DOHH2 (cell line): Measurements from ENCODE around the gene AHCYL1.

Experiments used
- H3F3A ChIP-seq: fragments of 200-600 bp; sonication (generic), shearing (Covaris generic); 2 replicates; pipeline ENCODE4 v1.6.0; 2016; ENCODE audit warnings: antibody characterized with exemption, mild to moderate bottlenecking; ENCODE audit not compliant: control insufficient read depth, insufficient read depth
- H3K27ac ChIP-seq: fragments of 200-600 bp; sonication (generic); 2 replicates; pipeline ENCODE4 v1.5.1; 2014; ENCODE audit warnings: low read depth, mild to moderate bottlenecking, low read length, moderate library complexity
- H3K27me3 ChIP-seq: fragments of 200-600 bp; sonication (generic); 2 replicates; pipeline ENCODE4 v1.6.1; 2014; ENCODE audit warnings: mild to moderate bottlenecking, low read length, mixed read lengths; ENCODE audit not compliant: control insufficient read depth
- H3K36me3 ChIP-seq: fragments of 200-600 bp; sonication (generic); 2 replicates; pipeline ENCODE4 v1.6.1; 2014; ENCODE audit warnings: mild to moderate bottlenecking, low read length, moderate library complexity, mixed read lengths; ENCODE audit not compliant: control insufficient read depth
- H3K4me1 ChIP-seq: fragments of 200-600 bp; sonication (generic); 2 replicates; pipeline ENCODE4 v1.6.1; 2014; ENCODE audit warnings: mild to moderate bottlenecking, low read length, mixed read lengths; ENCODE audit not compliant: control insufficient read depth
- H3K4me2 ChIP-seq: fragments of 200-600 bp; sonication (generic); 2 replicates; pipeline ENCODE4 v1.6.0; 2014; ENCODE audit warnings: mild to moderate bottlenecking, low read length, moderate library complexity
- H3K4me3 ChIP-seq: fragments of 200-600 bp; sonication (generic); 2 replicates; pipeline ENCODE4 v1.5.1; 2014; ENCODE audit warnings: mild to moderate bottlenecking, low read length, mixed read lengths
- H3K79me2 ChIP-seq: fragments of 200-600 bp; sonication (generic); 2 replicates; pipeline ENCODE4 v1.6.1; 2014; ENCODE audit warnings: mild to moderate bottlenecking, low read length, mixed read lengths; ENCODE audit not compliant: control insufficient read depth
- H3K9me2 ChIP-seq: fragments of 200-600 bp; sonication (generic); replicated peaks from 2 replicates; pipeline ENCODE4 v1.6.1; 2014; ENCODE audit warnings: mild to moderate bottlenecking, low read length, mixed read lengths; ENCODE audit not compliant: control insufficient read depth
- H3K9me3 ChIP-seq: fragments of 200-600 bp; sonication (generic); 2 replicates; pipeline ENCODE4 v1.6.1; 2014; ENCODE audit warnings: antibody characterized with exemption, low read length, mixed read lengths; ENCODE audit not compliant: control insufficient read depth, insufficient read depth
- H4K20me1 ChIP-seq: fragments of 200-600 bp; sonication (generic); 2 replicates; pipeline ENCODE4 v1.6.0; 2014; ENCODE audit warnings: low read depth, mild to moderate bottlenecking, antibody characterized with exemption, low read length, moderate library complexity; ENCODE audit not compliant: control insufficient read depth, insufficient read depth
- CTCF ChIP-seq: fragments of 200-600 bp; sonication (generic); IDR thresholded peaks from one replicate; pipeline ENCODE4 v1.5.1; 2014; ENCODE audit warnings: antibody characterized with exemption, mild to moderate bottlenecking, low read depth, low read length; ENCODE audit not compliant: poor library complexity, severe bottlenecking
- EZH2phosphoT487 ChIP-seq: fragments of 200-600 bp; sonication (generic); IDR thresholded peaks from 2 replicates; pipeline ENCODE4 v1.6.1; 2017; ENCODE audit warnings: borderline replicate concordance, mild to moderate bottlenecking, antibody characterized with exemption, low read length, moderate library complexity, mixed read lengths

AHCYL1 gene

GRCh38 chr1:109947582-109948284 lies 36.8 kb upstream of the AHCYL1 start:
- H3K27me3 ChIP-seq: peaks cover 5% of the 10 kb centered on the region; the same call in 1 of the 2 replicates
- no peak for TF ChIP-seq CTCF
- no peak for TF ChIP-seq EZH2phosphoT487
- no peak overlapping the region for H3K4me2 ChIP-seq
- H3K9me2 ChIP-seq: no peaks in the 10 kb centered on the region
- H4K20me1 ChIP-seq: no peaks in the 10 kb centered on the region
- H3K9me3 ChIP-seq: no peaks in the 10 kb centered on the region
- no peaks in the 10 kb centered on the region for H3F3A ChIP-seq
- H3K27ac ChIP-seq: no peak overlapping the region
- H3K4me3 ChIP-seq: no peak overlapping the region
- no peaks in the 10 kb centered on the region for H3K4me1 ChIP-seq
- H3K36me3 ChIP-seq: no peaks in the 10 kb centered on the region
- H3K79me2 ChIP-seq: no peaks in the 10 kb centered on the region

GRCh38 chr1:109948285-109948630 lies 36.3 kb upstream of the AHCYL1 start:
- Histone ChIP-seq H3K27me3 (peaks cover 5% of the 10 kb centered on the region; the same call in 1 of the 2 replicates), H3K4me3 (no peak overlapping the region), H3K36me3 (no peaks in the 10 kb centered on the region), H3K9me2 (no peaks in the 10 kb centered on the region), H3F3A (no peaks in the 10 kb centered on the region), H3K4me1 (no peaks in the 10 kb centered on the region), H3K79me2 (no peaks in the 10 kb centered on the region), H3K9me3 (no peaks in the 10 kb centered on the region), H3K4me2 (no peak overlapping the region), H3K27ac (no peak overlapping the region), H4K20me1 (no peaks in the 10 kb centered on the region)
- TF ChIP-seq EZH2phosphoT487 (no peak), CTCF (no peak)

GRCh38 chr1:109950038-109950437 lies 34.5 kb upstream of the AHCYL1 start:
- Histone ChIP-seq H3K4me3 (no peak overlapping the region), H3K4me1 (no peaks in the 10 kb centered on the region), H3K27me3 (peaks cover 5% of the 10 kb centered on the region; the same call in 1 of the 2 replicates), H3K36me3 (no peaks in the 10 kb centered on the region), H3K79me2 (no peaks in the 10 kb centered on the region), H3F3A (no peaks in the 10 kb centered on the region), H3K9me3 (no peaks in the 10 kb centered on the region), H3K4me2 (no peak overlapping the region), H3K27ac (no peak overlapping the region), H3K9me2 (no peaks in the 10 kb centered on the region), H4K20me1 (no peaks in the 10 kb centered on the region)
- TF ChIP-seq CTCF: no peak
- no peak for TF ChIP-seq EZH2phosphoT487
